GM06990 (cell line): ENCODE results near the gene GON4L.
"Not testable (repeated sequence)": the region's sequence is repeated elsewhere in the genome, so short reads cannot be mapped to it uniquely, and the experiment has no call there.

Source experiments
- DNase-seq: peaks from one replicate; pipeline ENCODE4 v3.0.0-alpha.2; 2011; ENCODE audit not compliant: insufficient read length; ENCODE audit errors: extremely low read depth
- H3K27me3 ChIP-seq: replicated peaks from 2 replicates; pipeline ENCODE4 v1.6.0; 2011; ENCODE audit warnings: low read length; ENCODE audit not compliant: control insufficient read depth, insufficient read depth
- H3K36me3 ChIP-seq: 2 replicates; pipeline ENCODE4 v1.5.1; 2011; ENCODE audit warnings: low read length; ENCODE audit not compliant: control insufficient read depth, insufficient read depth
- H3K4me3 ChIP-seq: replicated peaks from 2 replicates; pipeline ENCODE4 v1.5.1; 2011; ENCODE audit warnings: low read depth, mild to moderate bottlenecking, control low read depth, low read length
- TF ChIP-seq, protein P1 (sequence below): IDR thresholded peaks from 2 replicates; pipeline ENCODE4 v1.5.1; 2011; ENCODE audit warnings: low read length, control low read depth, mild to moderate bottlenecking, inconsistent platforms; ENCODE audit not compliant: insufficient read depth, poor library complexity, severe bottlenecking

Gene GON4L

DNA sequence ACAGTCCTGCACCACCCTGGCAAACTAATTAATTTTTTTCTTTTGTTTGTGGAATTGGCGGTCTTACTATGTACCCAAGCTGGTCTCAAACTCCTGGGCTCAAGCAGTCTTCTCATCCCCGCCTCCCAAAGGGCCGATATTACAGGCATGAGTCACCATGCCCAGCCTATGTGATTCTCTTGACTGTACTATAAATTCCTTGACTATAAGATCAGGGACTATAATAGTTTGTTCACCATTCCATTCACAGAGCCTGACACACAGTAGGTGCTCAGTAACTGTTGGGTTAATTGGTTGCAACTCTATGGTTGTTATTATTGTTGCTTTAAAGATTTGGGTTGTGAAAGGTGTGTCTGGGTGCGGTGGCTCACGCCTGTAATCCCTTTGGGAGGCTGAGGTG is 150.9 kb downstream of the GON4L start:
- Histone ChIP-seq H3K27me3 (no peaks in the 10 kb centered on the region), H3K4me3 (no peak overlapping the region), H3K36me3 (peaks cover 1% of the 10 kb centered on the region; the same call in 1 of the 2 replicates)
- DNase-seq: no peak
- TF ChIP-seq, protein P1, sequence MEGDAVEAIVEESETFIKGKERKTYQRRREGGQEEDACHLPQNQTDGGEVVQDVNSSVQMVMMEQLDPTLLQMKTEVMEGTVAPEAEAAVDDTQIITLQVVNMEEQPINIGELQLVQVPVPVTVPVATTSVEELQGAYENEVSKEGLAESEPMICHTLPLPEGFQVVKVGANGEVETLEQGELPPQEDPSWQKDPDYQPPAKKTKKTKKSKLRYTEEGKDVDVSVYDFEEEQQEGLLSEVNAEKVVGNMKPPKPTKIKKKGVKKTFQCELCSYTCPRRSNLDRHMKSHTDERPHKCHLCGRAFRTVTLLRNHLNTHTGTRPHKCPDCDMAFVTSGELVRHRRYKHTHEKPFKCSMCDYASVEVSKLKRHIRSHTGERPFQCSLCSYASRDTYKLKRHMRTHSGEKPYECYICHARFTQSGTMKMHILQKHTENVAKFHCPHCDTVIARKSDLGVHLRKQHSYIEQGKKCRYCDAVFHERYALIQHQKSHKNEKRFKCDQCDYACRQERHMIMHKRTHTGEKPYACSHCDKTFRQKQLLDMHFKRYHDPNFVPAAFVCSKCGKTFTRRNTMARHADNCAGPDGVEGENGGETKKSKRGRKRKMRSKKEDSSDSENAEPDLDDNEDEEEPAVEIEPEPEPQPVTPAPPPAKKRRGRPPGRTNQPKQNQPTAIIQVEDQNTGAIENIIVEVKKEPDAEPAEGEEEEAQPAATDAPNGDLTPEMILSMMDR: no peak

DNA sequence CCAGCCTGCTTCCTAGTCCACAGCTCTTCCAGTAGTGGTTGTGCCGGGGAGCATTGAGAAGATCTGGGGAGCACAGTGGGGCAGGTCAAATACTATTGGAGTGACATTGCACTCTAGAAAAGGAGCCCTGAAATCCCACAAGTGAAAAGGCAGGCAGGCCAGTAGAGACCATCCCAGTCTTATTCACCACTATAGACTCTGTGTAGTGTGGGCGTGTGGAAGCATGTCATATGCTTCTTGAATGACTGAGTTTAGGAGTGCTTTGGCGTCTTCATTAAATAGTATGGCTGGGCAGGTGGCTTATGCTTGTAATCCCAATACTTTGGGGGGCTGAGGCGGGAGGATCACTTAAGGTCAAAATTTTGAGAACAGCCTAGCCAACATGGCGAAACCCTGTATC is 152.6 kb downstream of the GON4L start:
- DNase-seq, H3K27me3 ChIP-seq, H3K4me3 ChIP-seq, H3K36me3 ChIP-seq: not testable (repeated sequence)

DNA sequence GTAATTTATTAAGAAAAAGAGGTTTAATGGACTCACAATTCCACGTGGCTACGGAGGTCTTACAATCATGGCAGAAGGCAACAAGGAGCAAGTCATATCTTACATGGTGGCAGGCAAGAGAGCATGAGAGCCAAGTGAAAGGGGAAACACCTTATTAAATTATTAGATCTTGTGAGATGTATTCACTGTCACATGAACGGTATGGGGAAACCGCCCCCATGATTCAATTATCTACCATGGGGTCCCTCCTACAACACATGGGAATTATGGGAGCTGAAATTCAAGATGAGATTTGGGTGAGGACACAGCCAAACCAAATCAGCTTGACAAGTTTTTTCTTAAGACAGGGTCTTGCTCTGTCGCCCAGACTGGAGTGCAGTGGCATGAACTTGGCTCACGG is 153.8 kb downstream of the GON4L start:
- no peak for DNase-seq
- no peak overlapping the region for H3K4me3 ChIP-seq
- H3K36me3 ChIP-seq: no peaks in the 10 kb centered on the region
- no peaks in the 10 kb centered on the region for H3K27me3 ChIP-seq
- TF ChIP-seq, protein P1: no peak

DNA sequence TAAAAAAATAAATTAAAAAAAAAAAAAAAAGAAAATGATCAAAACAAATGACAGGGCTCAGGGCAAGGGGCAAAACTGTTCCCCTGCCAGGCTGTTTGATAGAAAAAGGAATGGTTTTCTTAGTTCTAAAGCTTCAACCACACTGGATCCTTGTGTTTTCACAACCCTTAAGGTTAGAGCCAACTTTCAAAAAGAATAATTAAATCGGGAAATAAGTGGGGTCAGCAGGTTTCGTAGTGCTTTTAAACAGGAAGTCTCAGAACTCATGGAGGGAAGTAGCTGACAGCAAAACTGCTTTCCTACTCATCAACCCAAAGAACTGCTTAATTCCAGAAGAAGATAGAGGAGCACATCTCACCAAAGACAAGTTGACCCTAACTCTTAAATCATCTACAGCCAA is 155.3 kb downstream of the GON4L start:
- not testable (repeated sequence) for H3K27me3 ChIP-seq, H3K36me3 ChIP-seq, H3K4me3 ChIP-seq, DNase-seq
